ENCODE measurements around the gene HES6.

Gene HES6

GRCh38 chr2:238230699-238231098 is 9.1 kb downstream of the HES6 start:
- DNase-seq (ENCODE audit: insufficient read length, low spot score) (no peak), FAIRE-seq (no peak)

GRCh38 chr2:238228700-238229099 is 11.1 kb downstream of the HES6 start:
- DNase-seq (ENCODE audit: insufficient read length, low spot score) (no peak), FAIRE-seq (no peak)
- no peak for TF ChIP-seq CTCF (IDR thresholded peaks at IDR 0.05; ENCODE audit: insufficient read depth, missing control alignments)

More at GRCh38 chr2:238230699-238231098, 9.1 kb downstream of the HES6 start:
- no peak for TF ChIP-seq CTCF (IDR thresholded peaks at IDR 0.05; ENCODE audit: insufficient read depth, missing control alignments)

GRCh38 chr2:238227587-238228032 is 12.2 kb downstream of the HES6 start:
- DNase-seq (ENCODE audit: insufficient read length, low spot score) (no peak), FAIRE-seq (no peak)
- no peak for TF ChIP-seq CTCF (IDR thresholded peaks at IDR 0.05; ENCODE audit: insufficient read depth, missing control alignments)

GRCh38 chr2:238226698-238227586 is 12.9 kb downstream of the HES6 start:
- no peak for FAIRE-seq
- DNase-seq (ENCODE audit: insufficient read length, low spot score) = no peak
- no peak for TF ChIP-seq CTCF (IDR thresholded peaks at IDR 0.05; ENCODE audit: insufficient read depth, missing control alignments)

GRCh38 chr2:238225911-238226697 is 13.7 kb downstream of the HES6 start:
- FAIRE-seq (no peak), DNase-seq (ENCODE audit: insufficient read length, low spot score) (no peak)
- TF ChIP-seq CTCF (IDR thresholded peaks at IDR 0.05; ENCODE audit: insufficient read depth, missing control alignments) = no peak

- FAIRE-seq (no peak), DNase-seq (ENCODE audit: insufficient read length, low spot score) (no peak)
- TF ChIP-seq CTCF (IDR thresholded peaks at IDR 0.05; ENCODE audit: insufficient read depth, missing control alignments) = no peak
These were observed 14.7 kb downstream of the HES6 start for GRCh38 chr2:238225121-238225520.

Measured in D721Med (cell line).